Measurements from ENCODE around the gene MIDN. TPM values are rescaled to one million over a fixed set of nuclear protein-coding genes. Genes with fewer than 3 reads are reported as not detected.
A peak's percentile ranks its signal among the peaks of the same experiment; 100 is the strongest.

MIDN gene
- total and polyA plus RNA-seq, 8 donors, result 17.0 to 118 (median 33.2) TPM

- Histone ChIP-seq H3K4me1 (peaks cover 61 to 79% (median 72%) of the 10 kb centered on the region in 4 donors), H3K9me3 (no peaks in the 10 kb centered on the region), H3K27ac (peak overlapping the region; percentile 97 to 100 (median 99)), H3K4me3 (peak overlapping the region; percentile 66 to 76 (median 68)), H3K36me3 (peaks cover 56 to 72% (median 65%) of the 10 kb centered on the region in 4 donors), H3K27me3 (no peaks in the 10 kb centered on the region)
- intact Hi-C loops (cut with DNase I; ENCODE audit: low total_unique reads), result no loop called here
- 59 to 83% (median 63%) methylated on average over 31 to 46 of the region's 46 CpGs for WGBS, 5 donors
- TF ChIP-seq CTCF (IDR thresholded peaks at IDR 0.05) (no peak), EP300 (IDR thresholded peaks at IDR 0.05) (no peak), POLR2A (IDR thresholded peaks at IDR 0.05) (no peak), POLR2AphosphoS5 (IDR thresholded peaks at IDR 0.05) (no peak)
- DNase-seq, result peak in 1 of 2 donors; percentile 53
Observed at GRCh38 chr19:1274081-1274851, 25.9 kb downstream of the MIDN start.

DNA sequence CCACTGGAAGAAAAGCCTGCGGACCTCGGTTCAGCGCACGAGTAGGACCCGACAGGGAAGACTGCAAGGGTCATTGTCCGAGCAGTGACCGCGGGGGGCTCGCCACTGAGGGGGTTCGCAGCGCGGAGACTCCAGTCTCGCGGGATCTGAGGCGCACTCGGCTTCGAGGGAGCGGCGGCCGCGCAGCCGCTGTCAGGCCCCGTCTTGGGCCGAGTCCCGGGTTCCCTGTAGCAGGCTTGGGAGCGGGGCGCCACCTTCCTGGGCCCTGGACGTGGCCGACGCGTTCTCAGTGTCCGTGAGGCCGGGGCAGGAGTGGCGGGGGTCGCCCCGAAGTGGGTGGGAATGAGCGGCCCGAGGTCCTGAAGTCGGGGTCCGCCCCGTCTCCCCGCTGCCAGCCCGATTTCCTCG is 26.5 kb downstream of the MIDN start:
- peaks cover 60 to 83% (median 71%) of the 10 kb centered on the region in 4 donors for H3K4me1 ChIP-seq
- no peaks in the 10 kb centered on the region for H3K27me3 ChIP-seq
- H3K27ac ChIP-seq, result peak overlapping the region; percentile 97 to 100 (median 99)
- no peak for DNase-seq
- H3K36me3 ChIP-seq, result peaks cover 59 to 78% (median 68%) of the 10 kb centered on the region in 4 donors
- intact Hi-C loops (cut with DNase I; ENCODE audit: low total_unique reads), result no loop called here
- WGBS, 5 donors, result 23 to 38% (median 25%) methylated on average over 24 to 44 of the region's 44 CpGs
- no peaks in the 10 kb centered on the region for H3K9me3 ChIP-seq
- TF ChIP-seq CTCF (IDR thresholded peaks at IDR 0.05), result no peak
- no peak for TF ChIP-seq POLR2AphosphoS5 (IDR thresholded peaks at IDR 0.05)
- no peak for TF ChIP-seq EP300 (IDR thresholded peaks at IDR 0.05)
- TF ChIP-seq POLR2A (IDR thresholded peaks at IDR 0.05), result no peak
- H3K4me3 ChIP-seq, result peak overlapping the region; percentile 66 to 76 (median 68)

DNA sequence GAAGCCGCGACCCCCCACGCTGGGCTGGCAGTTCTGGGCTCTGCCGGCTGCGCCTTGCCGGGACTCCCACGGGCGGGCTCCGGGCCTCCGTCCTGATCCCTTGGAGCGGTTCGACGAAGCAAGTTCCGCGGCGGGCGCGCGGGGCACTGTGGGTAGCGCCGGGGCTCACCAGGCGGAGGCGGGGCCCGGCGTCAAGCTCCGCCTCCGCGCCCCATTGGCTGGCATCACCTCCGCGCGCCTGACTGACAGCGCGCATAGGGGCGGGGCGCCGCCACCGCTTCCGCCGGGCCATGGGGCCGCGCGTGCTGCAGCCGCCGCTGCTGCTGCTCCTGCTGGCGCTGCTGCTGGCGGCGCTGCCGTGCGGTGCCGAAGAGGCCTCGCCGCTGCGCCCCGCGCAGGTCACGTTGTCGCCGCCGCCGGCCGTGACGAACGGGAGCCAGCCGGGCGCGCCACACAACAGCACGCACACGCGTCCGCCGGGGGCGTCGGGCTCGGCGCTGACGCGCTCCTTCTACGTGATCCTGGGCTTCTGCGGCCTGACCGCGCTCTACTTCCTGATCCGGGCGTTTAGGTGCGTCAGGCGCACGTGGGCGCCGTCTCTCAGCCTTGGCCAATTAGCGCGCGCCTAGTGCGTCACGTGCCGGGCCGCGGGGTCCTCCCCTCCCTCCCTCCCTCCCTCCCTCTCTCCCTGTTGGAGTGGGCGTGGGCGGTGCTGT is 27.0 kb downstream of the MIDN start, which contains the start of gene FAM174C:
Gene FAM174C (plus strand): TSS at position 271 of the 716 bp plus-strand sequence. CDS start 20 bp downstream, at position 291.
- Histone ChIP-seq H3K27me3 (no peaks in the 10 kb centered on the region), H3K4me1 (peaks cover 55 to 79% (median 67%) of the 10 kb centered on the region in 4 donors), H3K4me3 (peak within 1 kb of the TSS; percentile 66 to 76 (median 68)), H3K27ac (peak within 1 kb of the TSS; percentile 97 to 100 (median 99)), H3K36me3 (peaks cover 59 to 79% (median 68%) of the 10 kb centered on the region in 4 donors), H3K9me3 (no peaks in the 10 kb centered on the region)
- TF ChIP-seq POLR2AphosphoS5 (IDR thresholded peaks at IDR 0.05) (peak; percentile 53 to 87 (median 55)), EP300 (IDR thresholded peaks at IDR 0.05) (no peak)
- WGBS, 5 donors, result 0 to 2% (median 0%) methylated on average over 28 to 98 of the region's 98 CpGs
- intact Hi-C loops (cut with DNase I; ENCODE audit: low total_unique reads), result no loop called here
- DNase-seq, result peak; percentile 96 to 98

GRCh38 chr19:1275976-1276627 is 27.7 kb downstream of the MIDN start:
- Histone ChIP-seq H3K27ac (peak overlapping the region; percentile 97 to 100 (median 99)), H3K4me1 (peaks cover 48 to 72% (median 61%) of the 10 kb centered on the region in 4 donors), H3K4me3 (peak overlapping the region; percentile 66 to 76 (median 68)), H3K9me3 (no peaks in the 10 kb centered on the region), H3K27me3 (peaks cover 0 to 1% (median 0%) of the 10 kb centered on the region in 3 donors), H3K36me3 (peaks cover 56 to 72% (median 64%) of the 10 kb centered on the region in 4 donors)
- 9 to 33% (median 11%) methylated on average over 11 to 43 of the region's 43 CpGs for WGBS, 5 donors
- no peak for TF ChIP-seq POLR2AphosphoS5 (IDR thresholded peaks at IDR 0.05)
- TF ChIP-seq POLR2A (IDR thresholded peaks at IDR 0.05), result no peak
- TF ChIP-seq EP300 (IDR thresholded peaks at IDR 0.05), result no peak
- no peak for TF ChIP-seq CTCF (IDR thresholded peaks at IDR 0.05)
- no peak for DNase-seq
- intact Hi-C loops (cut with DNase I; ENCODE audit: low total_unique reads), result no loop called here
